Glomerular visceral epithelial cell (primary cell): Measurements from ENCODE around the gene FBN1.

Experiments used
- DNase-seq: peaks from one replicate; pipeline ENCODE4 v3.0.0-alpha.2; 2016; ENCODE audit errors: extremely low spot score

FBN1 gene

DNA sequence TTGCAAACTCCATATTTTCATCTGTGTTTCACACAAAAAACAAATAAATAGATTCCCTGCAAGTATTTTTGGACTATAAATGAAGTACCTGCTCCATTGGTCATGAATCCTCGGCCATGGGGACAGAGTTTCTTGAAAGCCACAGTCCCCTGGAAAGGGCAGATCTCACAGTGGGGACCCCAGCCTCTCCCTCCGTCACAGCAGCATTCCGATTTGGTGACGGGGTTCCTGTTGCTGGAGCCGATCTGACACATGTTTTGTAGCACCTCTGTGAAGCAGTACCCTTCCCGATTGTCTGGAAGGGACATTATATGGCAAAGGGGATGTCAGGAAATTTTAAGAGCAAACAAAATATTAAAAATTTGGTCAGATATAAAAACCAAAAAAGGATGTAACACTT lies 218.0 kb downstream of the FBN1 start:
- no peak for DNase-seq

DNA sequence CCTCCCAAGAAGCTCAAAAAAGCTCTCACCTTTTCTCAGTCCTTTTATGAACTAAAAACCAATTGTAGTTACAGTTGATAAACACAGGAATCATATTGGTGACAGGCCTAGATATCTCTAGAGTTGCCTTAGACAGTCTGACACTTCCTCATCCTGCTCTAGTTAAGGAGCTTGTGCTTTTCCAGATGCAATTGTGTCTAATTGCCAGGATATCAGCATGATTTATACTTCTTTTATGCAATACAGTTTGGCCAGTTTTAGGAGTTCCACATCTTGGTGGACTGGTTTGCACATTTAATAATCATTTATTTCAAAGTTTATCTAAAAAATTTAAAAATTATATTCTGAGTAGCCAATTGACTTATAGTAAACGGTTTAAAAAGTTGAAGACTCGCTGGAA lies 218.6 kb downstream of the FBN1 start:
- no peak for DNase-seq

DNA sequence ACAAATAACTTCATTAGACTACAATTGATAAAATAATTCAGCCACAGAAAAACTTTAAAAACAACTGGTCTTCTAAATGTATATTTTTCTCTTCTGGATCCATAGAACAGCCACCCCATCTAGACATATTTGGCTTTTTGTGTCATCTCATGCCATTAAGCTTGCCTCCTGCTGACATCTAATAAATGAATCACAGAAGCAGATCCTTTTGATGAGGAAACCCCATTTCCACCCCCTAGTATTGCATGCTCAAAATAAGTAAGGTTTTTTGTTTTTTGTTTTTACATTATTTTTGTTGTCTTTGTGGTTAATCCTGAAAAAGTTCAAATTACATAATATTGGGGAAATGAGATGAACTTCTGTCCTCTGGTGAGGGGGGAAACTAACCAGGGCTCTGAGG lies 219.5 kb downstream of the FBN1 start:
- no peak for DNase-seq

DNA sequence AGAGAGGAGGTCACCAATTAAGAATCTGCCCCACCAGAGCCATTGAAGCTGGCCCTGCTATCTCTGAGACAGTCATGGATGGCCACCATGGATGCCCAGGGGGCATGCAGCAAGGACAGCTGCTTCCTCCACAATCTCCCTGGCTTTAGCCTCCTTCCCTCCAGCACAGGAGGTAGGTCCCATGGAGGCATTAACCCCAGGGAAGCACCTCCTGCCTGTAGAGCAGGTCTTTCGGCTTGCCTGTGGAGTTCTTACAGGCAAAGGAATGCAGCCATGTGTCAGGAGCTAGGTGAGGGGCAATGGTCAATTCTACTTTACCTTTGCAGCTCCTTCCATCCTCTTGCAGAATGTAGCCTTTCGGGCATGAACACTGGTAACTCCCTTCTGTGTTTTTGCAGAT lies 220.5 kb downstream of the FBN1 start:
- DNase-seq = no peak

DNA sequence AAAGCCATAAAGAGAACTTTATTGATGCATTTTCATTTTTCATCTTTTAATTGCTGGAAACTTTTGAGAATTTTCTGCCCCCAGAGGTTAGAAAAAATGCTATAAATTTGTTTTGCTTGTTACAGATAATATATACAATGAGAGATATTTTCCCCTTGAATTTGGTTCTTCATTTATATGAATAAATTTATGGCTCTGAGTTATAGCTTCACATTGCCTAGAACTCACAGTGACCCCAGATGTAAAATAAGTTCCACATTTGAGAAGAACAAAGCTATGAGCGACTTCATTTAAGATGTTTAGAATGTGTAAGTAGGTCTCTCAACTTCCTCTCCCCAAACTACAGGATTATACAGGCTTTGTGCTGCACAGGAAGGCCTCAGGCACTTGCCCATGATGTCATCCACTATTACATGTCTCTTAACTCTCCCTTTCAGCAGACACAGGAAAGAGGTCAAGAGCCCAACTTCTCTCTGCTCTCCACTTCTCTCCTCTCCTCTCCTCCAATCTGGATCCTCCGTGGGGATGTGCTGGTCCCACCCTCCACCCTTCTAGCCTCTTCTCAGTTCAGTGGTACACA lies 221.5 kb downstream of the FBN1 start:
- DNase-seq = no peak

DNA sequence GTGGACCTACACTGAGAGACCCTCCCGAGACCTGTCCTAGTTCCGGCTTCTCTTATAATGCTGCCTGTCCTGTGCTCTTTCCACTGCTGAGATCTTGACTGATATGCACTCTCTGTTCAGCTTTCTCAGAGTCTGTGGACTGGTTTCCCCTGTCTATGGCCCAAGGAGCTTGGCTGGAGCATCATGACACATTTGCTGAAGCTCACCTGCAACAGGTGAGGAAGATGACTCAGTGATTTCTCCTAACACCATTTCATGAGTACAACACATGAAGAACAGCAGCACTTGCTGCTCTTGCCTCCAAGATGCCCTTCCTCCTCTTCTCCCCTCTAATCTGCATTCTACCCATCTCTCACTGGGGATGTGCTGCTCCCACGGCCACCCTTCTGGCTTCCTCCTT lies 222.2 kb downstream of the FBN1 start:
- DNase-seq = no peak

DNA sequence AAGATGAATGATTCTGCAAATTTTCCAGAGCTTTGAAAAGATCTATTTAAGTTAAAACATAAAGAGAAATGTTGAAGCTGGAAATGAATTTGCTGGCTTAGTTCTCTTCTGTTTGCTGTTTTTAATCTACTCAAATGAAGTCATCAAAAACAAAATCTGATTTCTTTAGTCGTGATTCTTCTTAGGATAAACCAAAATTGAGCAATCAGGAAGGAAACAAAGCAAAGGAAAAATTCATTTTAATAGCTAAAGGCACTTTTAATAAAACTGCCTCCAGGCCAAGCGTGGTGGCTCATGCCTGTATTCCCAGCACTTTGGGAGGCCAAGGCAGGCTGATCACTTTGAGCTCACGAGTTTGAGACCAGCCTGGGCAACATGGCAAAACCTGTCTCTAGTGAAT lies 223.1 kb downstream of the FBN1 start:
- DNase-seq = no peak

DNA sequence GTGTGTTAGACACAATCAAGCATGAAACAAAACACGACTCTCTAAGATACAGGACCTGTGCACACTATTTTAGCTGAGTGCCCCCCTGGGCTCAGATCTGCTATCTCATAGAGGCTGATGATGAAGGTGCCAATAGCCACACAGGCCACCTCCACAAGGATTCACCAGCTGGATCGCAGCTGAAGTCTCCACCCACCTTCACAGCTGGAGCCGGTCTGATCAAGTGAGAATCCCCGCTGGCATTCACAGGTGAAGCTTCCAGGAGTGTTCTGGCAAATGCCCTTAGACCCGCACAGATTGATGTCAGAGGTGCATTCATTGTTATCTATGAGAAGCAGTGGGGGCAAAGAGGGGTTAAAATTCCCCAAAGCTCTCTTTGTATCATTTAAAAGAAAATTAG lies 224.1 kb downstream of the FBN1 start:
- no peak for DNase-seq

DNA sequence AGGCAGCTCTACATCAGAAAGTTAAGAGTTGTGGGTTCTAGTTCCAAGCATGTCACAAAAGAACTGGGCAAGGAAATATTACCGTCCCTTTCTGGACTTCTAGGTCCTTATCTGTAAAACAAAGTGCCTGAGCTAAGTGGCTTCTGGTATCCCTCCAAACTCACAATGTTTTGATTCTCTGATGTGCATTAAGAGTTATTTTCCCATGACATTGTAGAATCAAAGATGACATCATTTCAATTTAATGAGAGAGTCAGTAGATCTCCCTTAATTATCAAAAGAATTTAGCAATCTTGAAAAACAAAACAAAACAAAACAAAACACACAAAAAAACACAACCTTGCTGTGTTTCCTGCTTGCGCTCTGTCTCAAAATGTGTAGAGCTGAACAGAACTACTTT lies 225.6 kb downstream of the FBN1 start:
- no peak for DNase-seq

DNA sequence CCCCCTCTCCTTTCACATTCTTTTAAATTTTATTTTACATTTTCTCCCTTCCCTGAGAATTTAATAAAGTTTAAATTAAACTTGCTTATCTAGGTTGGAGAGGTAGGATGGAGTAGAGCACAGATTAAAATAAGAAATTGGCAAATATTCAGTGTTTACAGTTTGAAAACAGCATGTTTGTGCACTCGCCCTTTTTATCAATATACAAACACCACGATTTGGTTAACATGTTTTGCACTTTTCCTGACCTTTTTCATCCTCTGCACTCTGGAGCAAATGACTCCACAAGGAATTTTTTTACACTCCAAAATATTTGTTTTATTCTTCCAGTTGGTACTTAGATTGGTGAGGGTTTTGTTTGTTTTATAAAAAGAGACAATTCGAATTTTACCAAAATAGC lies 227.2 kb downstream of the FBN1 start:
- DNase-seq = no peak

DNA sequence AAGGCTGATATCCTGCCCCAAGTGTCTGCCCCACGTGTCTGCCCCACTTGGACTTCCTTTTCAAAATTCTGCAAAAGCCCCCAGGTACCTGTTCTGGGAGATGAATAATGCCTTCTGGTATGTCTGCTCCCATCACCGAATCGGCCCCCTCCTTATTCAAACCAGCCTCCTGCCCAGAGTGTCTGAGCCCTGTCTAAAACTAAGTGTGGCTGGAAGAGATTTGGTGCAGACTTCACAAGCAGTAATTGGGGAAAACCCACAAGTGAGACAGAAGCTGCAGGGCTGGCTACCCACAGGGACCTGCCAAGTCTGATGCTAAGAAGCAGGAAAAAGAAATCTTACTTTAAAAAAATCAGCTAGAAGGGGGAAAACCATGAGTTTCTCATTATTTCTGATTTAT lies 229.2 kb downstream of the FBN1 start:
- DNase-seq = no peak

DNA sequence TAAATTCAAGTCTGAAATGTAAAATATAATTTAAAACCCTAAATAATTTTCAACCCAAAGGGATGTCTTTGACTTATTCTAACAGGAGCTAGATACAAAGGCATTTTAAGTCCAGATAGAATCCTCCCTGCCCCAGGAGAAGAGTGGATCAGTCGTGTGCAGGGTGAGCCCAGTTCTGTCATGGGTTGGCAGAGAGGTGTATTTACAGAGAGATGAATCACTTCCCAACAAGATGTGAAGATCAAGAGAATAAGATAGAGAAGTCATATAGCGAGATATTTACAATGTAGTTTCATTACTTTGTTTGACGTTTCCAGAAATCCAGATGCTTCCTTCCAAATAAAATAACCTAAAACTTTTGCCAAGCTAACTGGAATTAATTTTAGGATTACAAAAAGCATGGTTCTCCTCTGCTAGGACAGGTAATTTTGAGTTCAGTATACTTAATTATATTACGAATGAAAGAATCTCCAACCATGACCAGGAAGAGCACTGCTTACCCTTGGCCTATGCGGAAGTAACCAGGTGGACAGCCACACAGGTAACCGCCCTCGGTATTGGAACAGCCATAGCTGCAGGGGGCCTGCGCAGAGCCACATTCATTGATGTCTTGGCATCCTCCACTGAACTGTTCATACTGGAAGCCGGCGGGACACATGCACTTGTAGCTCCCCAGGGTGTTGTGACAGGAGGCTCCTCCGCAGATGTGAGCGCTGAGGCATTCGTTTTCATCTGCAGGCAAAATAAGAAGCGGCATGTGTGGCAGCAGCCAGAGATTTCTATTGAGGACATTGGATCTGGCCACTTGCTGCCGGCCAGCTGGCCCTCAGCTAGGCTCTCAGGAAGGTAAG lies 230.2 kb downstream of the FBN1 start:
- DNase-seq = no peak

DNA sequence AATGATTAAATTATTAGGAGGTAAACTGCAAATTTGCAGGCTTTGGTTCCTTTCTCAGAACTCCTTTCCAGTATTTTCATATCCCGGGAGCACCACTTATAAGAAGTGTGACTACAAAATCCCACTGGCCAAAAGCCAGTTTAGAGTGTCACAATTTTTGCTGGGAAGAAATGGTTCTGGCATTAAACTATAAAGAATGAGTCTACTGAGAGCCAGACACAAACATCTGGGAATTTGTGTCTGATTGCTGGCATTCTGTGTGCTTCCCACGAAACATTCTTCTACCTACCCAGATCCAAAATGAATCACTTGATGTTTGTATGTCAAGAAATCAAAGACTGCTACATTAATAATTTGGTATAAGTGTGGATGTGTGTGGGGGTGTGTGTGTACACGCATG lies 231.5 kb downstream of the FBN1 start:
- no peak for DNase-seq

DNA sequence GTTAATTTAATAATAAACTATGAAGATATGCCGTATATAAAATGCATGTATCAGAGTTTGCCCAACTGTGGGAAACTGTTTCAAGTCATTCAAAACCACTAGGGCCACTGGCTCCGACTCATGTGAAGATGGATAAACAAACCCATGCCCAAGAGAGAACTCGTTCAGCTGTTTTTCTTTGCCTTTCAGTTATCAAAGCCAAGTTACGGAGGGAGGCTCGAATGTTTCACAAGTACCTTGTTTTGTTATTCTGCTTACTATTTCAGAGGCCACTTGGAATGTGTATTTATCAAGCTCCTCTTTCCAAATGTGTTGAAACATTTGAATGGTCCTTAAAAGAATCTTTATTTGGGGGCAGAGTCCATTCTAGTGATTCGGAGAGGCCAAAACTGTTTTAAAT lies 232.2 kb downstream of the FBN1 start:
- DNase-seq = no peak

DNA sequence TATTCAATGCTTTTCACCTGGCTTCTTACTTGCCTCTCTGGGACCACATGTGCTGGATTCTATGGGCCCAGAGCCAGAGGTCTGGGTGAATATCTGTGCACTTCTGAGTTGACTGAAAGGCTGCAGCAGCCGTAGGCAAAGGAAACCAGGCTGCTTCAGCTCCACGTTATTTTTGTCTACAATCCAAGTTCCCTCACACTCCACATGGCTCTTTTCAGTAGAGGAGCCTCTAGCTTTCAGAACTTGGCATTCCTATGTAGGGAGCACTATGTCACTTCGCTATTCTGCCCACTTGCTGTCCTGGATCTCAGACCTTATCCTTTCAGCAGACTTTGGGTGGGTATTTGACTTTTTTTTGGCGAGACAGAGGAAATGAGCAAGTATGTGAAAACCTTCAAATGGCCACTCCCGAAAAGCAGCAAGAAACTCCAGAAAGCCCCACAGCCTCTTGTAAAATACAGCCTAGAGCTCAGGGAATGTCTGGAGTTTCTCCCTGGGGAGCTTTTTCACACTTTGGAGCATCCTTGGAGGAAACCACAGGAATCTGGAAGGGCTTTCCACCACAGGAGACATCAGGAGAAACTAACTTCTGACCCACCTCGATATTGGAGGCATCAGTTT lies 233.4 kb downstream of the FBN1 start:
- no peak for DNase-seq

DNA sequence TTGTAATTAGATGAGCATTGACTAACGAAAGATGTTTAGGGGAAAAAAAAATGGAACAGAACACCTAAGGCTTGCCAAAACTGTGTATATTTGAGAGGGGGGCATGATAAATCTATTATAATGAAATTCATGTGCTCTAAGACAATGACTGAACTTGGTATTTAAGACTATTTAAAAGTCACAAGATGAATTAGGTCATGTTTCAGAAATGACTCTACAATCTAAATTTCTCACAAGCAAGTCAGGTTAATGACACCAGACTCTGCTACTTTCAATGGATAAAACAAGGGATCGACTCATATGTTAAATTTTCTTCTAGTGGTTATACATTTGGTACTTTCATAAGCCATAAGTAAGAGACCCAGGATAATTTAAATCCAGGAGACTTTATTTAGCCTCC lies 235.9 kb downstream of the FBN1 start:
- DNase-seq = no peak

DNA sequence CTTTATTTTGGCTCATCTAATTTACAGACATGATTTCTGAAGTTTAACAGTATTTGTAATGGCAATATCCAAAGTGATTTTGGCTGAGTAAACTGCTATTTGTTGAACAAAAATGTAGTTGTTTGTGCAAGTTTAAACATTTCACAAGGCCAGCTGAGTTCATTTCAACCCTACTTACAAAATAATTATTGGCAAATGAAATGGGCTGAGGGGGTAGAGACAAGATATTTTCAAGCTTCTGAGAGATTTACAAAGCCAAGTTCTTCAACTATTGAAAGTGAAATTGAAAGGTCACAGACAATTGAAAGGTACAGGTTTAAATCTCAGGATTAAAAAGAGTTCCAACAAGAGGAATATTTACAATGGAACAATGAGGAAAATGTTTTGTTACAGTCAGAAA lies 237.2 kb downstream of the FBN1 start:
- DNase-seq = no peak

DNA sequence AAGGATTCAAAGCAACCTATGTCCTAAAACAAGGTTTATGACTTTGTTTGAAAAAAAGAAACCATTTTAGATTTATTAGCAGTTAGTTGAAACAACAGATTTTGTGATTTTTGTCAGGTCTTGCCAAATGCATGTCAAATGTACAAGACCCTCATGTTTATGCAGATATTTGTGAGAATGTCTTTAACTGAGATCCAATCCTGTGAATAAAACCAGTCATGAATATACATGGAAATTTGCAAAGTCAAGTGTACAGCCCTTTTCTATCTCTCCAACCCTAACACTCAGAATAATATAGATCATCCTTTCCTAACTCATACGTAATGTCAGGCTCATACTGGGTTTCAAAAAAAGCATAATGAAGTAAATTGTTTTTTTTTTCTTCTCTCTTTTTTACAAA lies 237.9 kb downstream of the FBN1 start:
- no peak for DNase-seq

DNA sequence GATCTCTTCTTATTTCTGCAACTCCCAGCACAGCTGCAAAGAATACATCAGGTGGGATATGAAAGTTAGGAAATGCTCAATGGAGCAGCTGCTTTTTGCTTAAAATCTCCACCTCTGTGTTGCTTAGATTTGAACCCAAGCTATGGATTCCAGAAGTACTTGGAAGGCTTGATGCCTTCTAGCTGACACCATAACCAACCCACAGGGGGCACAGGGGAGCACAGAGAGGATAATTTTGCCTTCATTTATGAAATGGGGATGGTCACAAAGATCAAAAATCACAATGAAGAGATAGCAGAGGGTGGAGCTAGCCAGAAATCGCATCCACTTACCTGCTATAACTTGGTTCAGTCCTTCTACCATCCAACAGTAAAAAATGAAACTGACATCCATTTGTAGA lies 238.6 kb downstream of the FBN1 start:
- no peak for DNase-seq

DNA sequence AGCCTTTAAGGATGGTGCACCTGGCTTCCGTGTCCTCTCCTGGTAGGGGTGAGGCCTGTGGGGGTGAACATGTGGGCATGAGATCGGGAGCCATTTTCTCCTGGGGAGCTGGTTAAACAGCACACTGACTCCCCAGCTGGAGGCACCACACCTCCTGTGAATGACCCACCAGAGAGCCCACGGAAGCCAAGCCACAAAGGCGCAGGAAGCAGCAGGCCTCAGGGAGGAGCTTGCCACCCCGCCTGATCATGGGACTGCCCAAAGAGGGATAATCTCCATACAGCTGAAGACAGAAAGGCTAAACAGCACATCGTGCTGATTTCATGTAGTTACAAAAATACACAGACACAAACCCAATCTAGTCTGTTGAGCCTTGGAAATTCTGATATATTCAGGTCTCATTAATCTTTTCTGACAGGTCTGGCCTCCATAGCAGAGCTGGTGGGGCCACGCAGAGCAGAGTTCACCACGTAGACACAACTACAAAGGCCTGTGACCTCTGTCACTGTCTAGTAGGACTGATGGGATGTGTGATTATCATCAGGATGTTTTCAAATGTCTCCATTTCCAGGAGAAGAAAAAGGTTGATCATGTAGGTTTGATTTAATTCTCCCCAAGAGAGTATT lies 239.1 kb downstream of the FBN1 start:
- DNase-seq = no peak

DNA sequence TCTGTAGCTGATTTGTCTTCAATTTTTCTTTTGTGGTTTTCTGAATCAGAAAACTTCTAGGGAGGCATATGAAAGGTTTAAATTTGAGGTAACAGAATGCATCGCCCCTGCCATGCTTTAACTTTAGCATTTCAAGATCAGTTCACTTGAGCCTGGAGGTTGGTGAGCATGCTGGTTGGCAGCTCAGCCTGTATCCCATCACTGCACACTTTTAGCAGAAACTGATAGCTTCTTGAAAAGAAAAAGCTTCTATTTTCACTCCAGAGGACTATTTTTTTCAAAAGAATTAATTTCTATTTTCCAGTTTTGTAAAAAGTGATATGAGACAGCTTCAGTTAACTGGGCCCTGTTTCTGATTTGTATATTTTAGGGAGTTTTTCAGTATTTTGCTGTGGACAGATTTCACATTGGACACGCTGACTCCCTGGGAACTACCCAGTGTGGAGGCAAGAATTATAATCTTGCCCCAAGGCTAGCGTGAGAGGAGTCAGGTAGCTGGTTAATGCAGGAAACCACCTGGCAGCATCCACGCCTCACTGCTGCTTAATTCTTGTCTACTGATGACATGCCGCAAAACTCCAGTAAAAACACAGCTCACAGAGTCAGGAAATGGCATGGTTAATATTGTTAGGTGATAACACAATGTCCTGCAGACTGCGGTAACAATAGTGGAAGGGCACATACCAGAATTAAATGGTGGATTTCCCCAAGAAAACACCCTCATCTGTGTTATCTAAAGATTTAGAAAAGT lies 242.9 kb downstream of the FBN1 start:
- peak; percentile 84 for DNase-seq

DNA sequence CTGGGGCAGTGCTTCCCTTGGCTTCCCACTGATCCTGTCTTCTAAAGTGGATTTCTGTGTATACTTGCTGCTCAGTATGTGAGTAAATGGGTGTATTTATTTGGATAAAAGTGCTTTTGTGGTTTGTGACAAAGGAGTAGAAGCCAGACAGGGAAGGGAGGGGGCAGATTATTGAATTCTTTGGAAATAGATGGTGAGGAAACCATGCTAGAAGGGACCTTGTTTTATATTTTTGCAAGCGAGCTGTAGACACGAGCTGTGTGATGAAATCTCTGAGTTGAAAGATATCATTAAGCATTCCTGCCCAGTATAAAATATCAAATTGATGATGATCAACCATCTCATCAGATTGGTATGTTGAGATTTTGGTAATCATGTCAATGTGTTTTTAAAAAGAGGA lies 245.4 kb downstream of the FBN1 start:
- DNase-seq = no peak
